Left colon (tissue), 2 donors: ENCODE data around the gene TTLL9. TPM values are rescaled to one million over a fixed set of nuclear protein-coding genes. Genes with fewer than 3 reads are reported as not detected.

Experiments
- ATAC-seq: fragments of 200-7000 bp; cut with Tn5 transposase; one replicate; pipeline ENCODE4 v1.9.1; 2020; ENCODE audit warnings: mild to moderate bottlenecking, moderate library complexity
- DNase-seq, 2 donors: peaks; one replicate each; pipeline ENCODE4 v3.0.0-alpha.2; 2020
- intact Hi-C, 2 donors: fragments of 100-400 bp; cut with DNase I in 1 of 2; cut with micrococcal nuclease in 1 of 2; formaldehyde crosslinking; loops; one replicate each; pipeline versions ENCODE4 v1.11.2 to v1.14.0; 2022; cut with DNase I, micrococcal nuclease
- total RNA-seq, 2 donors: library from RNA; stranded (reverse); fragmentation: NEBNext Ultra II Directional; extraction: Animal tissue kit (Norgen Biotek cat#: 25700); gene quantifications; one replicate each; pipeline ENCODE4 v1.2.1, GENCODE V29; 2021
- donor health status: DM: no; HTN: no; CAD: no.
- donor health status: DM: yes; HTN: yes; CAD: no.

Gene TTLL9
- total RNA-seq, 2 donors from 2014 or later: 0.14 TPM; not detected in 1

DNA sequence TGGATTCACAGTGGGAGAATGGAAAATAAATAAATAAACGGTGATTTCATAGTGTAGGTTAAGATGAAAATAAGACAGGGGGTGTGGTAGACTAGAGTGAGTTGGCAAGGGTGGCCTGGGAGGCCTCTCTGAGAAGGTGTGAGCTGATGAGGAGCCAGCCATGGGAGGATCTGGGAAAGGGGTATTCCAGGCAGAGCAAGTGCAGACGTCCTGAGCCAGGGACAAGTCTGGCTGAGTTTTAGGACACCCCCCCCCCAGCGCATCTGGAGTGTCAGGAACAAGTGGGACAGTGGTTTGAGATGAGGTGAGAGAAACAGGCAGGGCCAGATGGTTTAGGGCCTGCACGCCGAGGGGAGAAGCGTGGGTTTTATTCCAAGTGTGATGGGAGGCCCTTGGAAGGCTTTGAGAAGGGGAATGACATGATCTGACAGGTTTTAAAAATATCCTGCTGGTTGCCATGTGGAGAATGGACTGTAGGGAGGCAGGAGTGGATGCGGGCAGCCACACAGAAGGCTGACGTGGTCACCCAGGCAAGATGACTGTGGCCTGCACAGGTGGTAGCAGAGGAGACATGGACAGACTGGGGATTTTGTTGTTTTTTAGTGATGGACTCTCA, 118.7 kb downstream of the TTLL9 start:
- intact Hi-C loops: no loop called here
- ATAC-seq (no peak), DNase-seq (no peak)

DNA sequence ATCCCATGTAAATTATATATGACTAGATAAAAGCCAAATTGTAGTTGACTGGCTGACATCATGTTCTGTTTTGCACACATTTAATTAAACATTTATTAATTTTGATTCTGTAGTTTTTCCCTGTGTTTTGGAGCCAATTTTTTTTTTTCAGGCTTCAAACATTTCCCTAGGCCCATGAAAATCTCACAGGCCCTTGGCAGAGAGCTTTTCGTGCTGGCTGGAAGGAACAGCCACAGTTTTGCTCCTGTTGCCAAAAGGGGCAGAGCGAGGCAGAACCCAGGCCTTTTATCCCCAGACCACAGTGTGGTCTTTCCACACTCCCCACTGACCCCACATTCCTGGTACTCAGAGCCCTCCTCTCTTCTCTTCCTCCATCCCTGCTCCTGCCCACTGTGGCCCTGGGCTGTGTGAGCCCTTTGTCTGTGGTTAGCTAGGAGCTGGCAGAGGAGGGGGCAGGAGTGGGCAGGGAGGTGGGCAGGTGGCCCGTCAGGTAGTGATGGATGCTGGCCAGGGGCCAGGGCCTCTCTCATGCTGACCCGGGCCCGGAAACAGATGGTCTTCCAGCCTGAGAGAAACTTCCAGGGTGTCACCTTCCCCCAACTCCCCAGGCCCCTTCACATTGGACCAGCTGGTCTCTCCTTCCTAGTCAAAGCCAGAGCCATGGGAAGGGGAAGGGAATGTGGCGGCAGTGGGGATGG, 120.4 kb downstream of the TTLL9 start:
- DNase-seq: no peak
- intact Hi-C loops: no loop called here
- ATAC-seq: no peak

DNA sequence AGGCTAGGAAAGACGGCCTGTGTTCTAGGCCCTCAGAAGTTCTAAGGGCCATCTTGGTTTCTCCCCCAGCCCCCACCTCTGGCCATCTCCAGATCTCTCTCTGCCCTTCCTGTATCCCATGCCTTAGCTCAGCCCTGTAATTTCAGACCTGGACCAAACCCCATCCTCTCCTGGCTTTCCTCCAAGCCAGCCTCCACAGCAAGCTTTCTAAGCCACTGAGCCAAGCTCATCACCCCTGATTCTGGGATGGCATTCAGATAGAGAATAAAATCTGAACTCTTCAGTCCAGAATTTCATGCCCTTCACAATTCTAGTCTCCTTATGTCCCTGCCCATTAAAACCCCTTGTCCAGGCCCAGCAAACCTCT, 120.9 kb downstream of the TTLL9 start:
- intact Hi-C loops: no loop called here
- ATAC-seq: no peak
- no peak for DNase-seq

DNA sequence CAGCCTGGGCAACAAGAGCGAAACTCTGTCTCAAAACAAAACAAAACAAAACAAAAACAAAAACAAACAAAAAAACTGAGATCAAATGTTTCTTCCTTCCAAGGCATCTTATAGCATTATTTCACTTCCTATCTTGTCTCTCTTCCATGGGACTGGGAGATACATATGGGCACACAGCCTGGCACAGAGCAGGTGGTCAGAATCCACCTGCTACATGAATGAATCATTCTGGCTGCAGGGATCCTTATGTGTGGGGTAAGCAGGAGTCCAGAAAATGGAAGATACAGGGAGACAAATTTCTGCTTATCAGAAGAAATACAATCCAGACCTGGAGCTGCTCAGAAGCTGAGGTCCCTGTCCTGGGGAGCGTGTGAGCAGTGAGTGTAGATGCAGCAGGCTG, 121.7 kb downstream of the TTLL9 start:
- intact Hi-C loops: no loop called here
- DNase-seq (no peak), ATAC-seq (no peak)

Other genes with a start within 250 kb of the TTLL9 start
- under 1 TPM in 1 of 2 donors, not detected in 1; 0.67 TPM for gene COX4I2, start 232.7 kb upstream of the TTLL9 start, total RNA-seq
- 10 to 100 TPM; 84.8 to 89.0 TPM for gene BCL2L1, start 147.8 kb upstream of the TTLL9 start, total RNA-seq
- 10 to 100 TPM in 1 of 2 donors, 1 to 10 TPM in 1; 7.4 to 15.8 TPM for gene TPX2, start 131.3 kb upstream of the TTLL9 start, total RNA-seq
- gene MYLK2, start 51.3 kb upstream of the TTLL9 start, total RNA-seq: under 1 TPM in 1 of 2 donors, not detected in 1; 0.08 TPM
- under 1 TPM; 0.45 to 0.52 TPM for gene FOXS1, start 25.0 kb upstream of the TTLL9 start, total RNA-seq
- gene DUSP15, start 107 bp upstream of the TTLL9 start, total RNA-seq: under 1 TPM; 0.27 to 0.78 TPM
- 1 to 10 TPM; 7.3 to 8.0 TPM for gene PDRG1, start 81.4 kb downstream of the TTLL9 start, total RNA-seq
- under 1 TPM; 0.06 to 0.11 TPM for gene XKR7, start 97.5 kb downstream of the TTLL9 start, total RNA-seq
- 1 to 10 TPM; 1.7 to 2.0 TPM for gene CCM2L, start 139.8 kb downstream of the TTLL9 start, total RNA-seq
- 1 to 10 TPM; 5.5 to 9.7 TPM for gene HCK, start 181.6 kb downstream of the TTLL9 start, total RNA-seq
- gene TM9SF4, start 239.1 kb downstream of the TTLL9 start, total RNA-seq: 10 to 100 TPM; 62.2 to 78.5 TPM